ENCODE data around the gene MAN1A1.

GRCh38 chr6:119174879-119175817 lies 174.4 kb downstream of the MAN1A1 start:
- TF ChIP-seq CTCF (IDR thresholded peaks at IDR 0.05), result no peak
- TF ChIP-seq POLR2A (IDR thresholded peaks at IDR 0.05), result no peak

Measured in thyroid gland (tissue), 4 donors.